Brain microvascular endothelial cell (primary cell): ENCODE results near the gene ZNF423.
A peak's percentile ranks its signal among the peaks of the same experiment; 100 is the strongest.

Source experiments
- DNase-seq: peaks from one replicate; pipeline ENCODE4 v3.0.0-alpha.2; 2020
- H3K27ac ChIP-seq: fragments of 250-450 bp; sonication (Bioruptor Pico); 2 replicates; pipeline ENCODE4 v1.5.1; 2020; ENCODE audit warnings: mild to moderate bottlenecking, moderate library complexity
- H3K27me3 ChIP-seq: fragments of 250-450 bp; sonication (Bioruptor Pico); replicated peaks from 2 replicates; pipeline ENCODE4 v1.5.1; 2020; ENCODE audit warnings: mild to moderate bottlenecking
- H3K36me3 ChIP-seq: fragments of 250-450 bp; sonication (Bioruptor Pico); replicated peaks from 2 replicates; pipeline ENCODE4 v1.5.1; 2020; ENCODE audit warnings: mild to moderate bottlenecking
- H3K4me3 ChIP-seq: 2 replicates; pipeline ENCODE4 v1.5.1; 2011; ENCODE audit warnings: low read depth, mild to moderate bottlenecking, control low read depth, low read length, moderate library complexity
- in situ Hi-C: cut with HindIII; loops from 2 replicates; pipeline ENCODE4 v1.10.0; 2017; ENCODE audit warnings: low sequenced_read_pairs, low pct_ligation_motif_present
- TF ChIP-seq, protein P1 (sequence below): IDR thresholded peaks from 2 replicates; pipeline ENCODE4 v1.5.1; 2011; ENCODE audit warnings: low read depth, mild to moderate bottlenecking, moderate library complexity, low read length, control low read depth, inconsistent platforms; ENCODE audit errors: missing control alignments

Gene ZNF423

DNA sequence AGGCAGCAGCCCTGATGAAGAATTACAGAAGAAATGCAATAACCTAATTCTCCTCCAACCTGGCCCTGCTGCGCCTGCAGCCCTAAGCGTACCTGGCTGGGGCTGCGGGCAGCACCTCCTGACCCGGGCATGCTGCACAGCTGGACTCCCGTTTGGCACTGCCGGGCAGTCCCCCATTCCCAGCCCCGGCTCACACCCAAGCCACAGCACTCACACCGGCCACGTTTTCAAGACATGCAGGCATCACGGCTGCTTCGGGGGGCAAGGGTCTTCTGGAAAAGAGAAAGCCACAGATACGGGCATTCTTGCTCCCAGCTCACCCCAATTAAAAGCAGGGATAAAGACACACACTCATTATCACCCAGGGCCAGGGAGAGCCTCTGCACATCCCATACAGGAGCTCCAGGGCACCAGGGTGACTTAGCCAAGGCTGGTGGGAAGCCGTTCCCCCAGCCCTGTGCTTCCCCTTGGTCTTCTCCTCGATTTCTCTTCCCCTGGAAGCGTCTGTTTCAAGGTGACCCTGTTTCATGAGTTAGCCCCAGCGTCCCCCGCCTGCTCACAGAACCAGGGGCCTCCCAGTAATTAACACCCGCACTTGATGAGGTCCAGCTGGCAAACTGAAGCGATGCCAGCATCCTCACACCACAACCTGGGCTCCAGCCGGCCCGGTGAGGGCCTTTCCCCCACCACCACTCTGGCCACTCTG lies 265.6 kb downstream of the ZNF423 start:
- TF ChIP-seq, protein P1, sequence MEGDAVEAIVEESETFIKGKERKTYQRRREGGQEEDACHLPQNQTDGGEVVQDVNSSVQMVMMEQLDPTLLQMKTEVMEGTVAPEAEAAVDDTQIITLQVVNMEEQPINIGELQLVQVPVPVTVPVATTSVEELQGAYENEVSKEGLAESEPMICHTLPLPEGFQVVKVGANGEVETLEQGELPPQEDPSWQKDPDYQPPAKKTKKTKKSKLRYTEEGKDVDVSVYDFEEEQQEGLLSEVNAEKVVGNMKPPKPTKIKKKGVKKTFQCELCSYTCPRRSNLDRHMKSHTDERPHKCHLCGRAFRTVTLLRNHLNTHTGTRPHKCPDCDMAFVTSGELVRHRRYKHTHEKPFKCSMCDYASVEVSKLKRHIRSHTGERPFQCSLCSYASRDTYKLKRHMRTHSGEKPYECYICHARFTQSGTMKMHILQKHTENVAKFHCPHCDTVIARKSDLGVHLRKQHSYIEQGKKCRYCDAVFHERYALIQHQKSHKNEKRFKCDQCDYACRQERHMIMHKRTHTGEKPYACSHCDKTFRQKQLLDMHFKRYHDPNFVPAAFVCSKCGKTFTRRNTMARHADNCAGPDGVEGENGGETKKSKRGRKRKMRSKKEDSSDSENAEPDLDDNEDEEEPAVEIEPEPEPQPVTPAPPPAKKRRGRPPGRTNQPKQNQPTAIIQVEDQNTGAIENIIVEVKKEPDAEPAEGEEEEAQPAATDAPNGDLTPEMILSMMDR = no peak
- Histone ChIP-seq H3K27ac (no peak overlapping the region), H3K36me3 (no peaks in the 10 kb centered on the region), H3K4me3 (no peak overlapping the region), H3K27me3 (no peaks in the 10 kb centered on the region)
- in situ Hi-C loops = no loop called here
- no peak for DNase-seq

DNA sequence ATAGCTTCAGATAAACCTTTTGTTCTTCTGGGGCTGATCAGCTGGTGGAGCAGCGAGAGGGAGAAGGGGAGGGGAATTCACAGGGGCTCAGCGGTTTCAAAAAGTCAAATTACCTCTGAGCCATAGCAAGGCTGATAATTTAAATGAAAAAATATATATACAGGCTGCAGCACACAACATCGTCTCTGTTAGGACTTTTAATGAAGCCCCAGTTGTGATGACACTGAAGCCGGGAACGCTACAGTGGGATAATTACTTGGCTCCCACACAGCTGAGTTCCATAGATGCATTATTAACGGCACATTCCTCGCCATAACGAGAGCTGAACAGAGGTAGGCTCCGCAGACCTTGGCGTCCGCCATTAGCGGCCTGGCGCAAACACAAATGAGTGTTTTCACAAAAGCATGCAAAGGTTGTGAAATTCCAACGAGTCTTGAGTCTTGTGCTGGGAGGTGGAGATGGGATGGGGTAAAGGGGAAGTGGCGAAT lies 266.3 kb downstream of the ZNF423 start:
- in situ Hi-C loops = no loop called here
- H3K27me3 ChIP-seq = no peaks in the 10 kb centered on the region
- TF ChIP-seq, protein P1 = no peak
- no peak overlapping the region for H3K4me3 ChIP-seq
- DNase-seq = no peak
- H3K36me3 ChIP-seq = no peaks in the 10 kb centered on the region
- H3K27ac ChIP-seq = no peak overlapping the region

DNA sequence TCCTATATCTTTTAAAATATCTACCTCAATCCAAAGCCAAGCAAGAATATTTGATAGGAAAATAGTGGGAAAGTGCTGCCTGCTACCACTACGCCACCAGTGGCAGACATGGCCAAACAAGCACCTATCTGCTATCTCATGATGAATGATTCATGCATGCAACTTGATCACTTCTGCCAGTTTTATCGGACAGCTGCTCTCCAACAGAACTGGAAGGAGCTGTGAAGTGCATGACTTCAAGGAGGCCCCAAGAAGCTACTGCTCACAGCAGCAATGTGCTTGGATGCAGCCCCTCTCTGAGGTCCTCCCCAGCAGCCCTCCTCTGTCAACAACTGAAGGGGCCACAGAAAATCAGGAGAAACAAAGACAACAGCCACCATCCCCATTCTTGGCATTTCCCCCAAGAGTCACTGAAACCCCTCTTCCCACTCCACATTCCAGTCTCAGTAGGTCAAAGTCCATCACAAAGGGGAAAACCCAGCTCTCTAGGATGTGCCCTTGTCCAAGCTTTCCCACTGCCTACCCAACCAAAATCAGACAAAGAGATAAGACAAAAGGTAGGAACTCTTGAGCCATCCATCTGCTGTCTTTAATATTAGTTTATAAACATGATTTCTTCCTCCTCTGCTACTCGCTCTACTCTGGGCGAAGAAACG lies 267.1 kb downstream of the ZNF423 start:
- TF ChIP-seq, protein P1 = no peak
- Histone ChIP-seq H3K4me3 (no peak overlapping the region), H3K27ac (no peak overlapping the region), H3K27me3 (no peaks in the 10 kb centered on the region), H3K36me3 (no peaks in the 10 kb centered on the region)
- DNase-seq = peak; percentile 86
- in situ Hi-C loops = no loop called here

DNA sequence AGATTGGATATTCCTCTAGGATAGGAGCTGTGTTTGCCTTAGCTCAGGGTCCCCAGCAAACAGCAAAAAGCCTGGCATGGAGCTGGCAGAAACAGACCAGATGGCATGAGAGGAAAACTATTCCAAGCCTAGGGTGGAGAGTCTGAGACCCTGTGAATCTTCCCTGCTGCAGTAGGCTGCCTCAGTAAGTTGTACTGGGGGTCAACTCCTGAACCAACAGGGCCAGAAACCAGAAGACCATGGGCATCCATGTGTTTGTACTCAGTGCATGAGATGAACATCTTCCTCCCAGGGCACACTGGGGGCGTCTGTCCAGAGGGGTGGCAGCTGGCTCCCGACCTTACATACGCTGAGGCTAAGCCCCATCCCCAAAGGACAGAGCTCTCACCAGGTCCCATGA lies 267.9 kb downstream of the ZNF423 start:
- in situ Hi-C loops = no loop called here
- no peak for DNase-seq
- Histone ChIP-seq H3K27me3 (no peaks in the 10 kb centered on the region), H3K4me3 (no peak overlapping the region), H3K27ac (no peak overlapping the region), H3K36me3 (no peaks in the 10 kb centered on the region)
- TF ChIP-seq, protein P1 = no peak

DNA sequence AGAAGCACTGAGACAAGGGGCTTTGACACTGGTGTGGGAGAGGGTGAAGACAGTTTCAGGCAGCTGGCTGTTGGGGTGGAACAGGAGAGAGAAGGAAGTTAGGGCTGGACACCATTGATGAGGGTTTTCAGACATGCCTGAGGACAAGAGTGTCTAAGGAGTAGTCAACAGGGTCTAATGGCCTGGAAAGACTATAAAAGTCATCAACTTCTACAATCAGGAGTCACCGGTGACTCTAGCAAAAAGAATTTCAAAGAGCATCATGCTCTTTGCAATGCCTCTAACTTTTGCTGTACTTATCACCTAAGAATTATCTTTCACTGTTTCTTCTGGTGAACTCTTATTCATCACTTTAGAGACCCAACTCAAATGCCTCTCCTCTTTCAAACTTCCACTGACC lies 268.4 kb downstream of the ZNF423 start:
- Histone ChIP-seq H3K27ac (no peak overlapping the region), H3K27me3 (no peaks in the 10 kb centered on the region), H3K4me3 (no peak overlapping the region), H3K36me3 (no peaks in the 10 kb centered on the region)
- TF ChIP-seq, protein P1 = no peak
- in situ Hi-C loops = no loop called here
- DNase-seq = no peak
